HEK293T (cell line): ENCODE data around the gene OPA3.

Experiments used
- ARNT ChIP-seq: fragments of 450-650 bp; IDR thresholded peaks from 2 replicates; pipeline ENCODE4 v1.6.1; 2017; ENCODE audit warnings: mild to moderate bottlenecking
- FOXK2 ChIP-seq: fragments of 450-650 bp; IDR thresholded peaks from 2 replicates; pipeline ENCODE4 v1.6.1; 2016; ENCODE audit warnings: mild to moderate bottlenecking
- FOXM1 ChIP-seq: fragments of 450-650 bp; IDR thresholded peaks from 2 replicates; pipeline ENCODE4 v1.6.1; 2017; ENCODE audit warnings: mild to moderate bottlenecking, borderline replicate concordance
- L3MBTL2 ChIP-seq: fragments of 450-650 bp; conservative IDR thresholded peaks from 2 replicates; pipeline ENCODE4 v1.6.1; 2016; ENCODE audit warnings: mild to moderate bottlenecking
- SP1 ChIP-seq: fragments of 450-650 bp; IDR thresholded peaks from 2 replicates; pipeline ENCODE4 v1.6.1; 2017
- TARDBP ChIP-seq: fragments of 450-650 bp; IDR thresholded peaks from 2 replicates; pipeline ENCODE4 v1.6.1; 2016
- ZNF384 ChIP-seq: fragments of 450-650 bp; IDR thresholded peaks from 2 replicates; pipeline ENCODE4 v1.6.1; 2016
- TF ChIP-seq, protein P1 (sequence below): fragments of 450-650 bp; IDR thresholded peaks from 2 replicates; pipeline ENCODE4 v1.6.1; 2016

DNA sequence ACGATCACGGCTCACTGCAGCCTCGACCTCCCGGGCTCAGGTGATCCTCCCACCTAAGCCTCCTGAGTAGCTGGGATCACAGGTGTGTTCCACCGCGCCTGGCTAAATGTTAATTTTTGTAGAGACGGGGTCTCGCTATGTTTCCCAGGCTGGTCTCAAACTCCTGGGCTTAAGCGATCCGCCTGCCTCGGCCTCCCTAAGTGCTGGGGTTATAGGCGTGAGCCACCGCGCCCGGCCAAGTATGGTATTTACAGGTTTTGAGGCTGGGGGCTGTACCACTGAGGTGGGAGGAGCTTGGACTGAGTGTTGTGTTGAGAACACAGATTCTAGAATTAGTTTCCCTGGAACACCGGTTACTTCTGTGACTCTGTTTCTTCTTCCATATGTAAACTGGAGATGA is 86.8 kb downstream of the OPA3 start:
- TF ChIP-seq TARDBP (no peak), L3MBTL2 (no peak), ARNT (no peak), FOXK2 (no peak), FOXM1 (no peak), SP1 (no peak), ZNF384 (no peak)
- TF ChIP-seq, protein P1, sequence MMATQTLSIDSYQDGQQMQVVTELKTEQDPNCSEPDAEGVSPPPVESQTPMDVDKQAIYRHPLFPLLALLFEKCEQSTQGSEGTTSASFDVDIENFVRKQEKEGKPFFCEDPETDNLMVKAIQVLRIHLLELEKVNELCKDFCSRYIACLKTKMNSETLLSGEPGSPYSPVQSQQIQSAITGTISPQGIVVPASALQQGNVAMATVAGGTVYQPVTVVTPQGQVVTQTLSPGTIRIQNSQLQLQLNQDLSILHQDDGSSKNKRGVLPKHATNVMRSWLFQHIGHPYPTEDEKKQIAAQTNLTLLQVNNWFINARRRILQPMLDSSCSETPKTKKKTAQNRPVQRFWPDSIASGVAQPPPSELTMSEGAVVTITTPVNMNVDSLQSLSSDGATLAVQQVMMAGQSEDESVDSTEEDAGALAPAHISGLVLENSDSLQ, result no peak
